Transverse colon (tissue), 4 donors: ENCODE results near the gene YIPF7. TPM values are rescaled to one million over a fixed set of nuclear protein-coding genes. Genes with fewer than 3 reads are reported as not detected.

Experiments used
- DNase-seq: peaks from one replicate; pipeline ENCODE4 v3.0.0-alpha.2; 2019
- H3K27ac ChIP-seq, 4 donors: fragments of 200-600 bp; sonication (generic); 2 replicates each; pipeline ENCODE4 v1.5.1; 2016 to 2018; ENCODE audit warnings: inconsistent platforms in 4 of 4
- H3K27me3 ChIP-seq: fragments of 200-600 bp; sonication (generic); 2 replicates; pipeline ENCODE4 v1.5.1; 2017; ENCODE audit warnings: inconsistent platforms
- H3K36me3 ChIP-seq, 4 donors: fragments of 200-600 bp; sonication (generic); 2 replicates each; pipeline ENCODE4 v1.5.1; 2017 to 2019; ENCODE audit warnings: inconsistent platforms in 4 of 4
- H3K4me1 ChIP-seq, 4 donors: fragments of 200-600 bp; sonication (generic); 2 replicates each; pipeline ENCODE4 v1.5.1; 2017 to 2020; ENCODE audit warnings: inconsistent platforms in 4 of 4
- H3K4me3 ChIP-seq, 4 donors: fragments of 200-600 bp; sonication (generic); 1 replicate in 1 of 4; 2 replicates in 3 of 4; pipeline versions ENCODE4 v1.5.1 to v1.6.1; 2017 to 2019; ENCODE audit warnings: inconsistent platforms in 4 of 4
- H3K9me3 ChIP-seq, 2 donors: fragments of 200-600 bp; sonication (generic); 2 replicates each; pipeline ENCODE4 v1.5.1; 2017 to 2019; ENCODE audit warnings: inconsistent platforms in 2 of 2
- CTCF ChIP-seq, 5 experiments: fragments of 200-600 bp in 3 of 5; fragments of 450-650 bp in 2 of 5; sonication (generic) in 3 of 5; IDR thresholded peaks; 1 replicate in 2 of 5; 2 replicates in 3 of 5; pipeline ENCODE4 v1.5.1; 2016 to 2017; ENCODE audit warnings: antibody characterized with exemption in 5 of 5, inconsistent platforms in 3 of 5, mild to moderate bottlenecking in 2 of 5, moderate library complexity in 1 of 5
- EP300 ChIP-seq: sonication (generic); formaldehyde crosslinking; IDR thresholded peaks from one replicate; pipeline ENCODE4 v1.6.1; 2017; ENCODE audit warnings: antibody characterized with exemption, low read depth
- POLR2A ChIP-seq: fragments of 450-650 bp; IDR thresholded peaks from one replicate; pipeline ENCODE4 v1.6.1; 2016; ENCODE audit warnings: antibody characterized with exemption, mild to moderate bottlenecking, moderate library complexity
- POLR2AphosphoS5 ChIP-seq, 3 donors: sonication (generic); formaldehyde crosslinking; IDR thresholded peaks; one replicate each; pipeline ENCODE4 v1.6.1; 2016; ENCODE audit warnings: antibody characterized with exemption in 3 of 3
- WGBS, 2 donors: methylation state at CpG; one replicate each; pipeline ENCODE4 v1.1.5; 2018; ENCODE audit warnings: low coverage in 1 of 2; 5-methylcytosine and 5-hydroxymethylcytosine counted together
- in situ Hi-C, 4 donors: fragments of 200-750 bp; cut with MboI; loops; one replicate each; pipeline versions ENCODE4 v1.15.0 to v1.15.1; 2017; ENCODE audit warnings: low sequenced_read_pairs in 3 of 4, low pct_ligation_motif_present in 1 of 4, low pct_unique_long_range_greater_than_20kb in 1 of 4
- intact Hi-C: fragments of 100-400 bp; cut with DNase I; formaldehyde crosslinking; loops from one replicate; pipeline ENCODE4 v1.15.1; 2023; ENCODE audit warnings: low total_unique reads
- total RNA-seq, 4 donors: library from RNA; depleted of rRNA; stranded (reverse); fragments of >200 nt; gene quantifications; one replicate each; pipeline ENCODE4 v1.1.0, GENCODE V29; 2016

The YIPF7 gene
- total RNA-seq, 4 donors from 2014 or later: not detected

- Histone ChIP-seq H3K9me3 (no peaks in the 10 kb centered on the region), H3K4me3 (no peak overlapping the region), H3K27me3 (no peaks in the 10 kb centered on the region), H3K4me1 (no peaks in the 10 kb centered on the region), H3K36me3 (no peaks in the 10 kb centered on the region), H3K27ac (no peak overlapping the region)
- DNase-seq: no peak
- in situ Hi-C loops: no loop called here
- WGBS, 2 donors: 38 to 80% methylated on average over 1 to 2 of the region's 2 CpGs
- intact Hi-C loops: no loop called here
- no peak for TF ChIP-seq EP300
- no peak for TF ChIP-seq POLR2A
- TF ChIP-seq POLR2AphosphoS5 (IDR thresholded peaks at IDR 0.05): no peak
- TF ChIP-seq CTCF (IDR thresholded peaks at IDR 0.05): no peak
These were observed 11.2 kb upstream of the YIPF7 start for GRCh38 chr4:44662623-44663005.

GRCh38 chr4:44661940-44662622, 10.7 kb upstream of the YIPF7 start:
- TF ChIP-seq CTCF (IDR thresholded peaks at IDR 0.05): no peak
- TF ChIP-seq EP300: no peak
- no peak for TF ChIP-seq POLR2AphosphoS5 (IDR thresholded peaks at IDR 0.05)
- TF ChIP-seq POLR2A: no peak
- 78 to 79% methylated on average over 1 of the region's 1 CpG for WGBS, 2 donors
- no peak for DNase-seq
- no peak overlapping the region for H3K27ac ChIP-seq
- no peaks in the 10 kb centered on the region for H3K27me3 ChIP-seq
- H3K4me1 ChIP-seq: no peaks in the 10 kb centered on the region
- no peaks in the 10 kb centered on the region for H3K9me3 ChIP-seq
- no peak overlapping the region for H3K4me3 ChIP-seq
- no peaks in the 10 kb centered on the region for H3K36me3 ChIP-seq
- intact Hi-C loops (no loop called here), in situ Hi-C loops (no loop called here)

- in situ Hi-C loops: no loop called here
- intact Hi-C loops: no loop called here
- 42 to 50% methylated on average over 3 of the region's 3 CpGs for WGBS, 2 donors
- TF ChIP-seq POLR2AphosphoS5 (IDR thresholded peaks at IDR 0.05): no peak
- no peak for TF ChIP-seq POLR2A
- no peak for TF ChIP-seq CTCF (IDR thresholded peaks at IDR 0.05)
- no peaks in the 10 kb centered on the region for H3K4me1 ChIP-seq
- H3K36me3 ChIP-seq: no peaks in the 10 kb centered on the region
- H3K27me3 ChIP-seq: no peaks in the 10 kb centered on the region
- H3K9me3 ChIP-seq: no peaks in the 10 kb centered on the region
- no peak for DNase-seq
- no peak overlapping the region for H3K4me3 ChIP-seq
- no peak overlapping the region for H3K27ac ChIP-seq
These were observed 9.0 kb upstream of the YIPF7 start for GRCh38 chr4:44660396-44660795.

- Histone ChIP-seq H3K36me3 (no peaks in the 10 kb centered on the region), H3K27ac (no peak overlapping the region), H3K4me3 (no peak overlapping the region), H3K4me1 (no peaks in the 10 kb centered on the region), H3K27me3 (no peaks in the 10 kb centered on the region), H3K9me3 (no peaks in the 10 kb centered on the region)
- no peak for TF ChIP-seq POLR2AphosphoS5 (IDR thresholded peaks at IDR 0.05)
- no peak for TF ChIP-seq POLR2A
- no peak for TF ChIP-seq CTCF (IDR thresholded peaks at IDR 0.05)
- no peak for TF ChIP-seq EP300
- intact Hi-C loops (loop anchor here (5.0 kb wide), 1 partner anchor 1830 kb away; no protein-coding TSS in a partner anchor), in situ Hi-C loops (no loop called here)
- 83% methylated on average over 1 of the region's 1 CpG; no CpG with 5 or more reads in 1 of the 2 donors for WGBS, 2 donors
- DNase-seq: no peak
These were observed 577 bp upstream of the YIPF7 start for GRCh38 chr4:44652002-44652401.
